Thyroid gland (tissue), 4 donors: ENCODE data around the gene DENND1A.

Source experiments
- CTCF ChIP-seq, 6 experiments: fragments of 200-600 bp in 3 of 6; fragments of 450-650 bp in 3 of 6; sonication (generic) in 3 of 6; IDR thresholded peaks; one replicate each; pipeline ENCODE4 v1.5.1; 2016 to 2019; ENCODE audit warnings: antibody characterized with exemption in 6 of 6, mild to moderate bottlenecking in 2 of 6, inconsistent platforms in 1 of 6, moderate library complexity in 1 of 6
- POLR2A ChIP-seq, 2 donors: fragments of 450-650 bp; IDR thresholded peaks; one replicate each; pipeline ENCODE4 v1.6.1; 2017; ENCODE audit warnings: antibody characterized with exemption in 2 of 2, mild to moderate bottlenecking in 2 of 2, moderate library complexity in 1 of 2

- no peak for TF ChIP-seq CTCF (IDR thresholded peaks at IDR 0.05)
- no peak for TF ChIP-seq POLR2A (IDR thresholded peaks at IDR 0.05)
These were observed 292.4 kb downstream of the DENND1A start for GRCh38 chr9:123637606-123637944.
